ENCODE measurements around the gene SCAF4. TPM values are rescaled to one million over a fixed set of nuclear protein-coding genes. Genes with fewer than 3 reads are reported as not detected.

Gene SCAF4
- total RNA-seq, 1 donor from 2014 or later, result 23.1 TPM

DNA sequence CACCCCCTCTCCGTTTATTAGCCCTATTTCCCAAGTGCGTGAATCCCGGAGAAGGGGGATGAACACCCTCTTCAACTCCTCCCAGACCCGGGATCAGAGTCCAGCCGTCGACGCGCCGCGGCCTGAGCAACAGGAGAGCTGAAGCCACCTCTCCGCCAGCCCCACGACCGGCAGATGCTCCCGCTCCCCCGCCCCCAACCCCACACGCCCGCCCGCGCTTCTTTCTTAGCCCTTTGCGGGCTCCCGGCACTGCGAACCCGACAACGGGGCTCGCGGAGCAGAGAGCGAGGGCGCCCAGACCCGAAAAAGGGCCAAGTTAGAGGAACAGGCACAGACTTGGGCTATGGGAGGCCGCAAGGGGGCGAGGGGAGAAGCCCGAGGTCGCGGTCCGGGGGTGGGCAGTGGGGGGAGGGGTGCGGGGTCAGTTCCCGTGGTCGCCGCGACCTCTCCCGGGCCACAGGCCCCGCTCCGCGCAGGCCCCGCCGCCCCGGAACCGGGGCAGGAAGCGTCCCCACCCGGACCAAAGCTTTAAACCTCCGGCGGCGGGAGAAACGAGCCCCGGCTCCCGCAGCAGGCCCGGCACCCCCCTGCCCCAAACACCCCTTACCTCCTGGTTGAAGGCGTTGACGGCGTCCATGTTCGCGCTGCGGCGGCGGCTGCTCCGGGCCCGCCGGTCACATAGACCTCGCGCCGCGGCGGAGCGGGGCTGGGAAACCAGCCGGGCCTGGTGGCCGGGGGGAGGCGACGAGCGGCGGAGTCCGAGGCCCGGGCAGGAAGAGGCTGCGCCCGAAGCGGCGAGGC, 662 bp downstream of the SCAF4 start:
- Mint-ChIP-seq H3K9me3 (ENCODE audit: low read depth) (no peaks in the 10 kb centered on the region), H3K4me1 (ENCODE audit: low read depth) (peaks cover 4% of the 10 kb centered on the region), H3K27ac (ENCODE audit: unreplicated experiment) (peak overlapping the region; percentile 89), H3K4me3 (ENCODE audit: unreplicated experiment) (peak overlapping the region; percentile 82), H3K27me3 (ENCODE audit: low read depth) (no peaks in the 10 kb centered on the region), H3K36me3 (ENCODE audit: low read depth) (no peaks in the 10 kb centered on the region)
- DNase-seq (ENCODE audit: low spot score), result peak; percentile 90
- TF ChIP-seq, protein P1, sequence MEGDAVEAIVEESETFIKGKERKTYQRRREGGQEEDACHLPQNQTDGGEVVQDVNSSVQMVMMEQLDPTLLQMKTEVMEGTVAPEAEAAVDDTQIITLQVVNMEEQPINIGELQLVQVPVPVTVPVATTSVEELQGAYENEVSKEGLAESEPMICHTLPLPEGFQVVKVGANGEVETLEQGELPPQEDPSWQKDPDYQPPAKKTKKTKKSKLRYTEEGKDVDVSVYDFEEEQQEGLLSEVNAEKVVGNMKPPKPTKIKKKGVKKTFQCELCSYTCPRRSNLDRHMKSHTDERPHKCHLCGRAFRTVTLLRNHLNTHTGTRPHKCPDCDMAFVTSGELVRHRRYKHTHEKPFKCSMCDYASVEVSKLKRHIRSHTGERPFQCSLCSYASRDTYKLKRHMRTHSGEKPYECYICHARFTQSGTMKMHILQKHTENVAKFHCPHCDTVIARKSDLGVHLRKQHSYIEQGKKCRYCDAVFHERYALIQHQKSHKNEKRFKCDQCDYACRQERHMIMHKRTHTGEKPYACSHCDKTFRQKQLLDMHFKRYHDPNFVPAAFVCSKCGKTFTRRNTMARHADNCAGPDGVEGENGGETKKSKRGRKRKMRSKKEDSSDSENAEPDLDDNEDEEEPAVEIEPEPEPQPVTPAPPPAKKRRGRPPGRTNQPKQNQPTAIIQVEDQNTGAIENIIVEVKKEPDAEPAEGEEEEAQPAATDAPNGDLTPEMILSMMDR (IDR thresholded peaks at IDR 0.05), result peak; percentile 55

DNA sequence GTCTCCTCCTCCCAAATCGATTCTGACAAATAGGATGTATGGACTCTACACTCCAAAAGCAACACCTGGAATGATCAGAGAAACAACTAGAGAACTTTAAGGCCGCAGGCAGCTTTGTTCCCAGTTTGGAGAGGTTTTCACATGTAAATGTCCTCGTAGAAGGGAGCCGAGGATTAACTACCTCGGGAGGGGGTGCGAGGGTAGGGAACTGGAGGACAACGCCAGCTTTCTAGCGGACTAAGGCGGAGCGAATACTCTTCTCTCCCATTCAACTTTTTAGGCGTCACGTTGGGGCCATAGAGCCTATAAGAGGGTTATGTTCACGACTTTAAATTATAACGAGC, 1.2 kb downstream of the SCAF4 start:
- Mint-ChIP-seq H3K4me1 (ENCODE audit: low read depth) (peaks cover 4% of the 10 kb centered on the region), H3K9me3 (ENCODE audit: low read depth) (no peaks in the 10 kb centered on the region), H3K27me3 (ENCODE audit: low read depth) (no peaks in the 10 kb centered on the region), H3K27ac (ENCODE audit: unreplicated experiment) (peak overlapping the region; percentile 89), H3K36me3 (ENCODE audit: low read depth) (no peaks in the 10 kb centered on the region), H3K4me3 (ENCODE audit: unreplicated experiment) (peak overlapping the region; percentile 82)
- DNase-seq (ENCODE audit: low spot score), result no peak
- TF ChIP-seq, protein P1 (IDR thresholded peaks at IDR 0.05), result no peak

DNA sequence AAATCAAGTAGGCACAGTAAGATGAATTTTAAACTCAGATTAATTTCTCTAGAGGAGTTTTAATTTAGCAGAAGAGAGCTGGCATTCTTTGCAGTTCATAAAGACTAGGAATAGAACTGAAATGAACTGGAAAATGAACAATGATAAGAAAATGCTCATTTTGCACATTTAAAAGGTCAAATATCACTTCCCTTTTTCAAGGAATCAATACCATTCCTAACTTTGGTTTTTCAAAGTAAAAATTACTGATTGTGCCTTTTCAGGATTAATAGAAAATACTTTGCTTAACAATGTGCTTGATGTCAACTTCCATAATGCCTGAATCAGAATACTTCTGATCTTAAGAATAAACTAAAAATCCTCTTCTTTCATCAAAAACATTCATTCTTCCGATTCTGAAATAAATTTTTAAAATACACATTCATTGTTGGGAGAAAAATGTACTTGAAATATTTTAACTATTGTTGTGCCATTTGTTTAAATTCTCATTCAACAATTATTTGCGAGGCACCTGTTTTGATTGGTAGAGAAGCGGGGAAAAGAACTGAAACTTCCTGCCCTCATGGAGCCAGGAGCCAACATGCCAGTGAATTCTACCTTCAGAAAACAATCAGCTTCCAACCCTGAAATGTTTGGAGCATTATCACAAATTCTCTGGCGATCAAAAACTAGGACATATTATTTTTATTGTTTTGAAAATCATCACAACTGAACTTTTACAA, 2.1 kb downstream of the SCAF4 start:
- Mint-ChIP-seq H3K27me3 (ENCODE audit: low read depth) (no peaks in the 10 kb centered on the region), H3K4me1 (ENCODE audit: low read depth) (peaks cover 11% of the 10 kb centered on the region), H3K27ac (ENCODE audit: unreplicated experiment) (no peak overlapping the region), H3K9me3 (ENCODE audit: low read depth) (no peaks in the 10 kb centered on the region), H3K4me3 (ENCODE audit: unreplicated experiment) (peak overlapping the region; percentile 82), H3K36me3 (ENCODE audit: low read depth) (no peaks in the 10 kb centered on the region)
- DNase-seq (ENCODE audit: low spot score), result no peak
- TF ChIP-seq, protein P1 (IDR thresholded peaks at IDR 0.05), result no peak

DNA sequence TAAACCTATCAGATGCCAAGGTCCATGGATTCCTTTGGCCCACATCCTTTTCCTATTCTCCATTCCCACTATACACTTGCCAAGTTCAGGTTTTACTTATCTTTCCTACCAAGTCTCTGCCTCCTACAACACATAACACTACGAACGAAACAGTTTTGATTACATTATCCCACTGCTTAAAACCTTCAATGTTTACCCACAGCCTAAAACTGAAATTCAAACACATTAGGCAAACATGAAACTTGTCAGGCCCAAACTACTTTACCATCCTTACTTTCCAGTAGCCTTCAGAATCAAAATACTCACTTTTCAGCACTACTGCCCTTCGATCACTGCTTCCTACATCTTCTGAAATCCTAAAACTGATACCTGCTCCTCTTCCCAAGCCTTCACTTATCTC, 3.0 kb downstream of the SCAF4 start:
- no peaks in the 10 kb centered on the region for H3K27me3 Mint-ChIP-seq (ENCODE audit: low read depth)
- TF ChIP-seq, protein P1 (IDR thresholded peaks at IDR 0.05), result no peak
- no peaks in the 10 kb centered on the region for H3K36me3 Mint-ChIP-seq (ENCODE audit: low read depth)
- peaks cover 18% of the 10 kb centered on the region for H3K4me1 Mint-ChIP-seq (ENCODE audit: low read depth)
- no peak for DNase-seq (ENCODE audit: low spot score)
- H3K9me3 Mint-ChIP-seq (ENCODE audit: low read depth), result no peaks in the 10 kb centered on the region
- H3K27ac Mint-ChIP-seq (ENCODE audit: unreplicated experiment), result no peak overlapping the region
- H3K4me3 Mint-ChIP-seq (ENCODE audit: unreplicated experiment), result no peak overlapping the region

DNA sequence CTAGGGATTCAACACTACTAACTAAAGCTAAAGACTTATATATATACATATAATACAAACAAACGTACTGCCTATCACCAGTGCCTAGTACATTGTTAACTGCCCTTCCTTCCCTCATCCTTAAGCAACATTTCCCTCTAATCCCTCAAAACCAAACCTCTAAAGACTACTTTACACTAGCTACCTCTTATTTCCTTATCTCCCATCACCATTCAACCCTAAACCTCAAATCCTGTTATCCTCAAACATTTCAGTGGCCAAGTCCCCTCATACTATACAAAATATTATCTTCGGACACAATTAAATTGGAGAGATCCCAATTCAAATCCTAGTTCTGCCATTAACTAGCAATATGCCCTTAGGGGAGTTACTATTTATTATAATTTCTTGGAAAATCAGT, 3.7 kb downstream of the SCAF4 start:
- H3K4me3 Mint-ChIP-seq (ENCODE audit: unreplicated experiment), result no peak overlapping the region
- H3K4me1 Mint-ChIP-seq (ENCODE audit: low read depth), result peaks cover 23% of the 10 kb centered on the region
- H3K27me3 Mint-ChIP-seq (ENCODE audit: low read depth), result no peaks in the 10 kb centered on the region
- H3K36me3 Mint-ChIP-seq (ENCODE audit: low read depth), result no peaks in the 10 kb centered on the region
- H3K9me3 Mint-ChIP-seq (ENCODE audit: low read depth), result no peaks in the 10 kb centered on the region
- DNase-seq (ENCODE audit: low spot score), result no peak
- no peak overlapping the region for H3K27ac Mint-ChIP-seq (ENCODE audit: unreplicated experiment)
- TF ChIP-seq, protein P1 (IDR thresholded peaks at IDR 0.05), result no peak
